ENCODE results near the gene FMN2.

FMN2 gene

GRCh38 chr1:240462277-240462676, 370.6 kb downstream of the FMN2 start:
- no peak for DNase-seq

GRCh38 chr1:240462766-240463395, 371.2 kb downstream of the FMN2 start:
- no peak for DNase-seq

GRCh38 chr1:240464099-240464498, 372.4 kb downstream of the FMN2 start:
- DNase-seq = no peak

GRCh38 chr1:240465531-240465940, 373.9 kb downstream of the FMN2 start:
- no peak for DNase-seq

- DNase-seq = no peak
These were observed 374.8 kb downstream of the FMN2 start for GRCh38 chr1:240466509-240466908.

- no peak for DNase-seq
These were observed 376.2 kb downstream of the FMN2 start for GRCh38 chr1:240467895-240468294.

- DNase-seq = no peak
These were observed 377.0 kb downstream of the FMN2 start for GRCh38 chr1:240468656-240469055.

- DNase-seq = no peak
These were observed 382.5 kb downstream of the FMN2 start for GRCh38 chr1:240474133-240474614.

GRCh38 chr1:240475832-240476231, 384.1 kb downstream of the FMN2 start:
- no peak for DNase-seq

- no peak for DNase-seq
These were observed 386.9 kb downstream of the FMN2 start for GRCh38 chr1:240478536-240478935.

GRCh38 chr1:240484804-240485443, 393.2 kb downstream of the FMN2 start:
- DNase-seq = no peak

GRCh38 chr1:240486611-240487010, 394.9 kb downstream of the FMN2 start:
- DNase-seq = no peak

- DNase-seq = no peak
These were observed 395.8 kb downstream of the FMN2 start for GRCh38 chr1:240487493-240487892.

GRCh38 chr1:240491156-240491555, 399.5 kb downstream of the FMN2 start:
- no peak for DNase-seq

GRCh38 chr1:240491796-240492195, 400.1 kb downstream of the FMN2 start:
- DNase-seq = no peak

- peak; percentile 26 for DNase-seq
These were observed 401.3 kb downstream of the FMN2 start for GRCh38 chr1:240492832-240493440.

- no peak for DNase-seq
These were observed 403.9 kb downstream of the FMN2 start for GRCh38 chr1:240495601-240496000.

GRCh38 chr1:240496356-240496755, 404.7 kb downstream of the FMN2 start:
- no peak for DNase-seq

- DNase-seq = no peak
These were observed 405.3 kb downstream of the FMN2 start for GRCh38 chr1:240496941-240497340.

GRCh38 chr1:240497908-240498307, 406.2 kb downstream of the FMN2 start:
- DNase-seq = no peak

GRCh38 chr1:240498335-240498734, 406.7 kb downstream of the FMN2 start:
- no peak for DNase-seq

GRCh38 chr1:240499012-240499411, 407.3 kb downstream of the FMN2 start:
- no peak for DNase-seq

GRCh38 chr1:240500647-240501046, 409.0 kb downstream of the FMN2 start:
- DNase-seq = no peak

- no peak for DNase-seq
These were observed 409.4 kb downstream of the FMN2 start for GRCh38 chr1:240501115-240501514.

Measured in CD4-positive, alpha-beta T cell treated with Interleukin-17A for 4 hours (primary cell).